WTC11 (cell line): ENCODE measurements around the gene GNA12.

Experiments used
- TF ChIP-seq, protein P1 (sequence below): fragments of 200-600 bp; IDR thresholded peaks from 2 replicates; pipeline ENCODE4 v1.8.0; 2022; ENCODE audit warnings: antibody characterized with exemption
- TF ChIP-seq, protein P2 (sequence below): sonication (generic); formaldehyde crosslinking; IDR thresholded peaks from 2 replicates; pipeline ENCODE4 v1.8.1; 2022; ENCODE audit warnings: low read depth, mild to moderate bottlenecking, moderate library complexity, missing genetic modification reagents, borderline replicate concordance

- TF ChIP-seq, protein P1, sequence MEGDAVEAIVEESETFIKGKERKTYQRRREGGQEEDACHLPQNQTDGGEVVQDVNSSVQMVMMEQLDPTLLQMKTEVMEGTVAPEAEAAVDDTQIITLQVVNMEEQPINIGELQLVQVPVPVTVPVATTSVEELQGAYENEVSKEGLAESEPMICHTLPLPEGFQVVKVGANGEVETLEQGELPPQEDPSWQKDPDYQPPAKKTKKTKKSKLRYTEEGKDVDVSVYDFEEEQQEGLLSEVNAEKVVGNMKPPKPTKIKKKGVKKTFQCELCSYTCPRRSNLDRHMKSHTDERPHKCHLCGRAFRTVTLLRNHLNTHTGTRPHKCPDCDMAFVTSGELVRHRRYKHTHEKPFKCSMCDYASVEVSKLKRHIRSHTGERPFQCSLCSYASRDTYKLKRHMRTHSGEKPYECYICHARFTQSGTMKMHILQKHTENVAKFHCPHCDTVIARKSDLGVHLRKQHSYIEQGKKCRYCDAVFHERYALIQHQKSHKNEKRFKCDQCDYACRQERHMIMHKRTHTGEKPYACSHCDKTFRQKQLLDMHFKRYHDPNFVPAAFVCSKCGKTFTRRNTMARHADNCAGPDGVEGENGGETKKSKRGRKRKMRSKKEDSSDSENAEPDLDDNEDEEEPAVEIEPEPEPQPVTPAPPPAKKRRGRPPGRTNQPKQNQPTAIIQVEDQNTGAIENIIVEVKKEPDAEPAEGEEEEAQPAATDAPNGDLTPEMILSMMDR = no peak
- TF ChIP-seq, protein P2, sequence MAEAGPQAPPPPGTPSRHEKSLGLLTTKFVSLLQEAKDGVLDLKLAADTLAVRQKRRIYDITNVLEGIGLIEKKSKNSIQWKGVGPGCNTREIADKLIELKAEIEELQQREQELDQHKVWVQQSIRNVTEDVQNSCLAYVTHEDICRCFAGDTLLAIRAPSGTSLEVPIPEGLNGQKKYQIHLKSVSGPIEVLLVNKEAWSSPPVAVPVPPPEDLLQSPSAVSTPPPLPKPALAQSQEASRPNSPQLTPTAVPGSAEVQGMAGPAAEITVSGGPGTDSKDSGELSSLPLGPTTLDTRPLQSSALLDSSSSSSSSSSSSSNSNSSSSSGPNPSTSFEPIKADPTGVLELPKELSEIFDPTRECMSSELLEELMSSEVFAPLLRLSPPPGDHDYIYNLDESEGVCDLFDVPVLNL = no peak
Observed at GRCh38 chr7:2761801-2762497, 82.2 kb downstream of the GNA12 start.
